Lower lobe of right lung (tissue), 2 donors: ENCODE results near the gene GTPBP4. TPM values are rescaled to one million over a fixed set of nuclear protein-coding genes. Genes with fewer than 3 reads are reported as not detected.

ENCODE experiments used
- ATAC-seq, 2 donors: fragments of 200-7000 bp; cut with Tn5 transposase; one replicate each; pipeline ENCODE4 v1.9.1; 2020 to 2022; ENCODE audit warnings: mild to moderate bottlenecking in 2 of 2, moderate library complexity in 2 of 2
- DNase-seq: peaks from one replicate; pipeline ENCODE4 v3.0.0-alpha.2; 2020
- H3K27ac ChIP-seq: fragments of 200-600 bp; one replicate; pipeline ENCODE4 v1.8.0; 2022
- H3K27me3 ChIP-seq: fragments of 200-600 bp; one replicate; pipeline ENCODE4 v1.8.0; 2022; ENCODE audit warnings: low read depth
- H3K36me3 ChIP-seq: fragments of 200-600 bp; one replicate; pipeline ENCODE4 v1.8.0; 2022; ENCODE audit warnings: mild to moderate bottlenecking
- H3K4me1 ChIP-seq: fragments of 200-600 bp; one replicate; pipeline ENCODE4 v1.8.0; 2022
- H3K4me3 ChIP-seq: fragments of 200-600 bp; one replicate; pipeline ENCODE4 v1.8.0; 2022; ENCODE audit warnings: mild to moderate bottlenecking
- H3K9me3 ChIP-seq: fragments of 200-600 bp; one replicate; pipeline ENCODE4 v1.8.0; 2022
- CTCF ChIP-seq: fragments of 200-600 bp; IDR thresholded peaks from one replicate; pipeline ENCODE4 v1.8.0; 2022; ENCODE audit warnings: antibody characterized with exemption, mild to moderate bottlenecking
- intact Hi-C: fragments of 100-400 bp; cut with DNase I; formaldehyde crosslinking; loops from one replicate; pipeline ENCODE4 v1.11.0; 2022
- total RNA-seq: library from RNA; stranded (reverse); fragmentation: NEBNext Ultra II Directional; extraction: Animal tissue kit (Norgen Biotek cat#: 25700); gene quantifications from one replicate; pipeline ENCODE4 v1.2.1, GENCODE V29; 2021
- donor health status: DM: no; HTN: yes; CAD: no; lungs with severe emphysema.

The GTPBP4 gene
- total RNA-seq, 1 donor from 2014 or later = 28.9 TPM

GRCh38 chr10:1068380-1069361 lies 80.4 kb downstream of the GTPBP4 start:
- no peak for TF ChIP-seq CTCF
- DNase-seq = no peak
- no peaks in the 10 kb centered on the region for H3K27me3 ChIP-seq
- no peak overlapping the region for H3K4me3 ChIP-seq
- no peak overlapping the region for H3K27ac ChIP-seq
- H3K4me1 ChIP-seq = peaks cover 7% of the 10 kb centered on the region
- intact Hi-C loops = no loop called here
- ATAC-seq = no peak
- peaks cover 19% of the 10 kb centered on the region for H3K36me3 ChIP-seq
- no peaks in the 10 kb centered on the region for H3K9me3 ChIP-seq

Other genes with a start within 250 kb of the GTPBP4 start
- 114 TPM for gene LARP4B, start 56.7 kb upstream of the GTPBP4 start, total RNA-seq
- not detected for gene IDI2, start 37.4 kb downstream of the GTPBP4 start, total RNA-seq
- 49.5 TPM for gene IDI1, start 60.7 kb downstream of the GTPBP4 start, total RNA-seq
- gene WDR37, start 68.0 kb downstream of the GTPBP4 start, total RNA-seq = 22.0 TPM